Endothelial cell of hepatic sinusoid (primary cell): ENCODE measurements around the gene HSD11B2.

Source experiments
- in situ Hi-C: cut with HindIII; loops from 2 replicates; pipeline ENCODE4 v1.10.0; 2017; ENCODE audit warnings: low sequenced_read_pairs

Gene HSD11B2

DNA sequence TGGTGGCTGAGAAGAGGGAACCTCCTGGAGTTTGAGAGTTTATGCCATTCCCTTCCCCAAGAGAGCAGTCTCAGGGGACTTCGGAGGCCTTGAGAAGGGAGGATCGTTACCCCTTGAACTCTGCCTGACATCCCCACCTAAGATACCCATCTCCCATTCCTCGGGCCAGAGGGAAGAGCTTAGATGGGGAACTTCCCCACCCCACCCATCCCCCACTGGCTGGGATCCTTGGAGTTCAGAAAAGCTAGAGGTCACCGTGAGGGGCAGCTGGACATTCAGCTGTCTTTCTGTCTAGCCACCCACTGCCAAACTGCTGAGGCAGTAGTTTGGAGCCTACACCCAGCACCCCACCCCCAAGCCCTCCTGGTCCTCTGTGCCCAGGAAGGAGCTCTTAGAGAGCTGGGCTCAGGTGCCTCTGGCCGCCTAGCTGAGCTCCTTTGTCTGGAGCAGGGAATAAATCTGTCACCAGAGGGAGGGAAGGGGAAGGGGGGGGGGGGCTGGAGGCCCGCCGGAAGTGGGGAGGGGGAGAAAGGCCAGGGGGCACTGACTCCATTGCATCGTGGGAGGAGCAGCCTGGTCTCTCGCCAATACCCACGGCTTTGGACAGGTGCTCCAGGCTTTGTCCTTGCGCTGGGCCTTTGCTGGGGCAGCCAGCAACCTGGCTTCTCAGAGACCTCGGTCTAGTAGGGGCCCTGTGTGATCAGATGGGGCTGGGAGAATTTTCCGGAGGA is 1.0 kb downstream of the HSD11B2 start:
- in situ Hi-C loops = no loop called here

DNA sequence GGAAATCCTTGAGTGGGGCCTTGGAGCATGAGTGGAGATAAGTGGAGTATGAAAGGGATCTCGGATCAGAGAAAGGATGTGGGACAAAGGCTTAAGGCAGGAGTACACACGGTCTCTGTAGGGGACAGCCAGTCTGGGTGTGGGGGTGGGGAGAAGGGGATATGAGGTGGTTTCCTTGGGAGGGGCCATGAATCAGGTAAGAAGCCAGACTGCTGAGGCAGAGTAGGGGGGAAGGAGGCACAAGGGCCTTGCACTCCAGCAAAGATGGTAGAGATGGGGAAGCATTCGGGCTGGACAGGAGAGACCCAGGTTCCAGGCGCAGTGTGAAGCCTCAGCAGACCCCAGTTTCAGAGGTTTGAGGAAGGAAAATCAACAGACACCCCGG is 1.6 kb downstream of the HSD11B2 start:
- in situ Hi-C loops = no loop called here

DNA sequence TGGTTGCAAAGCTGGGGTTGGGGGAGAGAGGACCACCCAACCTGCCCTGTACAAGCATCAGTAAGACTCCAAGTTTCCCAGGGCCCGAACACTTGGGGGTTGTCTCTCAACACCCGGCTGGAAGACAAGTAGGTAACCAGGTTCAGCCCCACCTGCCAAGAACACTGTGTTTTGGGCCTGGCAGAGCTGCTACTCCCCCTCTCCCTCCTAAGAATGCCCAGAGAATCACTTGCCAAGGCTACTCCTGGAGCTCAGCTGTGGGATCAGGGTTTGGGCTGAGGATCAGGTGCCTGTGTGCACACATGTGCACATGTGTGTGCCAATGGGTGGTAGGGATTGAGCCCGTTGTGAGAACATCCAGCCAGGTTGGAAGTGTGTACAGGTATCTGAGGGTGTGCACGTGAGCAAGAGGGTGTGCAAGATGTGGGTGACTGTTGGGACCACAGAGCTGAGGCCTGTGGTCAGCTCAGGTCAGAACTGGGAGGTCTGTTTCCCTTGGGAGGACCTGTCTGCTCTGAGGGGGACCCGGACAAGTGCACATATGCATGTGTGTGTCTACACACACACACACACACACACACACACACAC is 2.3 kb downstream of the HSD11B2 start:
- in situ Hi-C loops = no loop called here

DNA sequence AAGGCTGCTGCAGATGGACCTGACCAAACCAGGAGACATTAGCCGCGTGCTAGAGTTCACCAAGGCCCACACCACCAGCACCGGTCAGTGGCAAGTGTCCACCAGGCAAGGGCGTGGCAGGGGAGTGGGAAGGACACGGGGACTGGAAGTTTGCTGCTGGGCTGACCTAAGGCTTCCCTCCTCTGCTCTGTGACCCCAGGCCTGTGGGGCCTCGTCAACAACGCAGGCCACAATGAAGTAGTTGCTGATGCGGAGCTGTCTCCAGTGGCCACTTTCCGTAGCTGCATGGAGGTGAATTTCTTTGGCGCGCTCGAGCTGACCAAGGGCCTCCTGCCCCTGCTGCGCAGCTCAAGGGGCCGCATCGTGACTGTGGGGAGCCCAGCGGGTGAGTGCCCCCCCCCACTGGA is 4.8 kb downstream of the HSD11B2 start:
- in situ Hi-C loops = no loop called here

DNA sequence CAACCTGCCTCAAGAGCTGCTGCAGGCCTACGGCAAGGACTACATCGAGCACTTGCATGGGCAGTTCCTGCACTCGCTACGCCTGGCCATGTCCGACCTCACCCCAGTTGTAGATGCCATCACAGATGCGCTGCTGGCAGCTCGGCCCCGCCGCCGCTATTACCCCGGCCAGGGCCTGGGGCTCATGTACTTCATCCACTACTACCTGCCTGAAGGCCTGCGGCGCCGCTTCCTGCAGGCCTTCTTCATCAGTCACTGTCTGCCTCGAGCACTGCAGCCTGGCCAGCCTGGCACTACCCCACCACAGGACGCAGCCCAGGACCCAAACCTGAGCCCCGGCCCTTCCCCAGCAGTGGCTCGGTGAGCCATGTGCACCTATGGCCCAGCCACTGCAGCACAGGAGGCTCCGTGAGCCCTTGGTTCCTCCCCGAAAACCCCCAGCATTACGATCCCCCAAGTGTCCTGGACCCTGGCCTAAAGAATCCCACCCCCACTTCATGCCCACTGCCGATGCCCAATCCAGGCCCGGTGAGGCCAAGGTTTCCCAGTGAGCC is 5.8 kb downstream of the HSD11B2 start:
- in situ Hi-C loops = no loop called here

DNA sequence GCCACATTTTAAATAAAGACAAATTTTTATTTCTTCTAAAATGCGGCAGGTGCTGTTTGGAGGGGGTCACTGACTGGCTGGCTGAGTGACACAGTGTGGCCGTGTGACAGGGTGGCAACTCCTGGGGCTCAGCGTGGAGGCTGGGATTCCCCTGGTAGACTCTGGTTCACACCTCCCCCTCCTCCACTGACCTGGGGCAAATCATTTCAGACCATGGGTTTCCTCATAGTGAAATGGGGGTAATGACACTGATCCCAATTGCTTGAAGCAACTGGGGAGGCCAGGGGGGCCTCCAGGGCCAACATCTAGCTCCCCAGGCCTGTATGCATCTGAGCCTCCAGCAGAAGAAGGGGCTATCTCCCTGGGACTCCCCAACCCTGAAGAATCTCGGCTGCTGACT is 6.6 kb downstream of the HSD11B2 start:
- in situ Hi-C loops = no loop called here

DNA sequence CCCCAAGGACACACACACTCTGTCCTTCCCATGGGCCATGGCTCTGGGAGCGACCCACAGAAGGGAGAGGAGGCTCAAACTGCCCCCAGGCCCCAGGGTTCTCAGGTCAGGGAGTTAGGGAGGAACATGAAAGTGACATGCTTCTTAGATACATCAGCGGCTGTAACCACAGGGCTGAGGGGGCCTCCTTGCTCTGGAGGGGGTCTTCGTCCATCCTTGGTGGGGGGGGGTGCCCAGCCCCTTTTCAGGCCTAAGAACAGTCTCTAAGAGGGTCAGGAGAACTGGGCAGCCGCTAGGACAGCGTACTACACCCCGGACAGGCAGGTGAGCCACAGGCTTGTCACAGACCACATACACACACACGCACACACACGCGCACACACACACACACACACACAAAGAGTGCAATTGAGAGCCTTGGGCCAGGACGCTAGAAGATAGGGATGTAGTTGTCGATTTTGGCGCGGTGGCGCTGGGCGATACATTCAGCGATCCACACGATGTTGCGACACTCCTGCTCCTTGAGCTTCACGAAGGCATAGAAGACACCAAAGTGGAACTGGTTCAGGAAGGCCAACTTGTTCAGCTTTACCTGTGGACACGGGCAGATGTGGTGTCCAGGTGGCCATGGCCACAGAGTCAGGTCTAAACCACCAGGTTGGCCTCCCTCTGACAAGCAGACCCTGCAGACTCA is 7.3 kb downstream of the HSD11B2 start:
- in situ Hi-C loops = no loop called here

DNA sequence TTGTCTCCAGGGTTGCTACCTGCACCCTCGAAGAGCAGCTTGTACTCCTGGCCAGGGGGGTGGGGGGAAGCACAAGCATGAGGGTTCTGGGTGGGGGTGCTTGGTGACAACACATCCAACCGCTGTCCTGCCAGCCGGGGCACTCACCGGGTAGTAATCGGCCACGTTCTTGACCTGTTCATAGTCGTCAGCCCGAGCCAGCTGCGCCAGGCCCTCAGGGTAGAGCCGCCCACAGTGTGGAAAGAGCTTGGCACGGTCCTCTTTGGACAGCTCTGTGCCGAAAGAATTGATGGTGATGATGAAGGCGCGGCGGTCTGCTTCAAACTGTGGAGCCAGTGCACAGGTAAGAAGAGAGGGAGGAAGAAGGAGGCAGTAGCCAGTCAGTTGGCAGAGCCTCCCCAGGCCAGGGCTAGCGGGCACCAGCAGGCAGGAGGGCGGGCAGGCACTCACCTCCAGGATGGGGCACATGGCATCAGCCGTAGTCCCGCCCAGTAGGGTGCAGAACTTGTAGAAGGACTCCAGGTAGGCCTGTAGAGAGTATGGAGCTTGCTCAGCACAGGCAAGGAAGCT is 8.0 kb downstream of the HSD11B2 start:
- in situ Hi-C loops = no loop called here

DNA sequence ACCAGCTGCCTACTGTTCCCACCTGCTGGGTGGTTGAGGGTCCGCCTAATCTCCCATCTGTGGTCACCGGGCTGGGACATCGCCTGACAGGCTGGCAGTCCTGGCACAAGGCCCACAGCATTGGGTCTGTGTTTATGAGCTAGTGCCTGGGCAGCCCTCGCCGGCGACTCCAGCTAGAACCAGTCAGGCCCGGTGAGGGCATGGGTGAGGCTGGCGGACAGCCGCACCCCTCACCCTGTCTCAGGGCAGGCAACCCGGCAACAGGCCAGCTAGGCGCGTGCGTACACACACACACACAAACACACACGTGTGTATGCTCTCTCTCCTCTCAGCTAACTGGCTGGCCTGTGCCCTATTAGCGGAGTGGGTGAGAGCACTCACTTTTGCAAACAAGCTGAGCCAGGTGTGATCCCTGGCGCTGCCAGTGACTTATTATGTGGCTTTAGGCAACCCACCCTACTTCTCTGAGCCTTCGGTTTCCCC is 10.4 kb downstream of the HSD11B2 start:
- in situ Hi-C loops = no loop called here

DNA sequence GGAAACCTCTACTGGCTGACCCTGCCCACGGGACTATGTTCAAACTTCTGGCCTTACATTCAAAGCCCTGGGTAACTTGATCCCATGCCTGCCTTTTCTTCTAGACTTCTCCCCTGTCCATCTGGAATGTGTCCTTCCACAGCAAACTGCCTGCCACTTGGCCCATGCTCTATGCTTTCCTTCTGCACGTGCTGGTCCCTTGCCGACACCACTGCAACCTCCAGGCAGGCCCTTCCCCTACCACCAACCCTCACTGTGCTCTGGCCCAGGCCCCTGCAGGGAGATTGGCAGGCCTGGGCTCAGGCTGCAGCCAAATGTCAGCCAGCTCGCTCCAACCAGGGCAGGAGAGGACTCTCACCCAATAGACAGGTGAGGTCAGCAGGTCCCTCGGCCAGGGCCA is 11.0 kb downstream of the HSD11B2 start:
- in situ Hi-C loops = no loop called here

DNA sequence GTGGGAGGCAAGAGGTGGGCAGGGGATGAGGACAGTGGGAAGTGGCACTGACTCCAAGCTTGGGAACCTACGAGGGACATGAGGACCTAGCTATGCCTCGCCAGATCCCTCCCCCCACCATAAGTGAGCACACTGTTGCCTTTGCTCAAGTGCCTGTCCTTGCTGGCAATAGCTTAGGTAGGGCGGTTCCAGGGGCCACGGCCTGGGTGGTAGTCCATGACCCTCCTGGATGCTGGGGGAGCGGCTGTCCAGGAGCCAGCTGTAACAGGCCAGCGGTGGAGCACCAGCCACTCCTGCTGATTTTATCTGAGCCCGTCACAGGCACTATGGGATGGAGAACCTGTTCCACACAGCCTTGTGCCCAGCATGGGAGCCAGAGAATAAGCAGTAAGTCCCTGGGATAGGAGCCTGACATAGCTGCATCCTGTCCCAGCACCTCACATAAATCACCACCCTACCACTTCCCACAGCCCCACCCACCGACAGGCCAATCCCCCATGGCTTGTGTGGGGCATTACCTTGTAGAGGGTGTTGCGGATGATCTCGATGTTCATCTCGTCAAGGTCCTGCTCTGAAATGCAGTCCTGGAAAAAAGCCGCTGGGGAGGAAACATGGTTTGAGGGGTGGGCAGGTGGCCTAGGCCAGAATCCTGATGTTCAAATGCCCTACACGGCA is 11.8 kb downstream of the HSD11B2 start:
- in situ Hi-C loops = no loop called here

DNA sequence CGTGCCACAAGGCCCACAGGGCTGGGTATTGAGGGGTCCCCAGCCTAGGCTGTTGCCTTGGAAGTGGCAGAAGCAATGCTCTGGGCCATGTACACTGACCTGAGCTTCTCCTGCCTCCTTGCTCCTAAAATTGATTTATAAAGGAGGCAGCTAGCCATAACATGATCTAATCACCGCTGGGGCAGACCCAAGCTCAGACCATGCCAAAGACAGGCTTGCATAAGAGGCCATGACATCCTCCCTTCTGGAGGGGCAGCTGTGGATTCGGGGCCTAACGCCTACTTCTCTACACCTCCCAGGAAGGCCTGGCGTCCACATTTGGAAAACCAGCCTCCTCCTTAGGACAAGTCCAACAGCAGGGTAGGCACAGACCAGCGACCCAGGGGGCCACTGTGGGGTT is 12.3 kb downstream of the HSD11B2 start:
- in situ Hi-C loops = no loop called here

DNA sequence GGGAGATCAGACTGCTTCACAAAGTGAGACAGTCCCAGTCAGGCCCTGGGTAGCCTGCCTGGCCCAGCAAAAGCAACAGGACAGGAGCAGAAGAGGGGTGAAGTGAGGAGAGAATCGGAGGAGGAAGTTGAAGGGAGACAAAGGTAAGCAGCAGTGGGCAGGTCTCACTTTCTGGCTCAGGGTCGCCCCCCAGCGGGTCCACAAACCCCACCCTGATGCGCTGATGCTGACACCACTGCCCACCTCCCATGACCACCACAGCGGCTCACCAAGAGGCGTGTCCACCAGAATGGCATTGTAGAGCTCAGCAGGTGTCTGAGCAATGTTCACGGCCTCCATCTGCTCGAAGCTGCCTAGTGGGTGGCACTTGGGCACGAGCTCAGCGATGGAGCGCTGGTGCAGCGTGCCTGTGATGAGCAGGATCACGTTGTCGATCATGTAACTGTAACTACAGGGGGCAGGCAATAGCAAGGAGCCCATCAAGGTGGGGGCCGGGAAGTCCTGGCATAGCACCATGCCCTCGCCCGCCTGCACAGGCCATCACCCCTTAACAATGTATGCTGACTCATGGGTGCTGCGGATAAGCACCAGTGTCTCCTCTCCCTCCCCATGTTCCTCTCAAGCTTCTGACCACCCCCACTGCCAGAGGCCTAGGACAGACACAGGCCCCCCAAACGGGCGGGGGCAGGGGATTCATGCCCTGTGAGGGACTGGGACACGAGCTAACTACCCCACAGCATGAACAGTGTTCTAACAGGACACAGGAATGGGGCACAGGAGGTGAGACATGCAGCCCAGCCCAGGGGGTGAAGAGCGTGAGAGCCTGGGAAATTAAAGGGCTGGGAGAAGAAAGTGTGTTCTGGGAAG is 13.6 kb downstream of the HSD11B2 start:
- in situ Hi-C loops = loop anchor here (5.0 kb wide), 2 partner anchors 37 to 92 kb away; no protein-coding TSS in a partner anchor

DNA sequence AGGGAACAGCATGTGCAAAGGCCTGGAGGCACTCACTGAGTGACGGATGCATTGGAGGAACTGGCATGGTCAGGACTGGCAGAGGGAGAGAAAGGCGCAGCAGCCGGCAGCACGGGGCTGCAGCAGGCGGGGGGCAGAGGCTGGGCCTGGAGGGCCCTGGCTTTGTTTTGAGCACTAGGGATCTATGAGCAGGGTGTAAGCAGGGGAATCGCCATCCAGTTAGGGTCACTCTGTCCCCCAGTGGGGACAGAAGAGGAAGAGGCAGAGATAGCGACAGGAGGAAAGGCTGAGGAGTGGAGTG is 14.2 kb downstream of the HSD11B2 start:
- in situ Hi-C loops = loop anchor here (5.0 kb wide), 2 partner anchors 38 to 93 kb away; no protein-coding TSS in a partner anchor

DNA sequence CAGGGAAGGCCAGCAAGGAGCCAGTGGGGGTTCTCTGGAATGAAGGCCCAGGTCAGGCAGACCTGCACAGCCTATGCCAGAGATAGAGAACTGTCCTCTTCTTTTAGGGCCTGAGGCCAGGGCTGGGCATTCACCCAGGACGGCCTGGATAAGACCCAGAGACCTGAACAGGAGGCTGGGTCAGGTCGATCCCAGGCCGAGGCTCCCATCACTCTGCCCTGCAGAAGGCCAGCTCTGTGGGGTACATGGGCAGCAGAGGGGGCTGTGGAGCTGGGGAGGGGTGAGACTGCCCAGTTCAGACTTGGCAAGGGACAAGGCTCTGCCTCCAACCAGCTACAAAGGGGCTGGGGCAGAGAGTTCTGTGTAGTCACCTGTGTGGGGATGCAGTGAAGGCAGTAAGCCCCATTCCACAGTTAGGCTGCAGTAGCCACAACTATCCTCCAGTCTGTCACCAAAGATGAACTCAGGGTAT is 14.6 kb downstream of the HSD11B2 start:
- in situ Hi-C loops = loop anchor here (5.0 kb wide), 2 partner anchors 38 to 93 kb away; no protein-coding TSS in a partner anchor

DNA sequence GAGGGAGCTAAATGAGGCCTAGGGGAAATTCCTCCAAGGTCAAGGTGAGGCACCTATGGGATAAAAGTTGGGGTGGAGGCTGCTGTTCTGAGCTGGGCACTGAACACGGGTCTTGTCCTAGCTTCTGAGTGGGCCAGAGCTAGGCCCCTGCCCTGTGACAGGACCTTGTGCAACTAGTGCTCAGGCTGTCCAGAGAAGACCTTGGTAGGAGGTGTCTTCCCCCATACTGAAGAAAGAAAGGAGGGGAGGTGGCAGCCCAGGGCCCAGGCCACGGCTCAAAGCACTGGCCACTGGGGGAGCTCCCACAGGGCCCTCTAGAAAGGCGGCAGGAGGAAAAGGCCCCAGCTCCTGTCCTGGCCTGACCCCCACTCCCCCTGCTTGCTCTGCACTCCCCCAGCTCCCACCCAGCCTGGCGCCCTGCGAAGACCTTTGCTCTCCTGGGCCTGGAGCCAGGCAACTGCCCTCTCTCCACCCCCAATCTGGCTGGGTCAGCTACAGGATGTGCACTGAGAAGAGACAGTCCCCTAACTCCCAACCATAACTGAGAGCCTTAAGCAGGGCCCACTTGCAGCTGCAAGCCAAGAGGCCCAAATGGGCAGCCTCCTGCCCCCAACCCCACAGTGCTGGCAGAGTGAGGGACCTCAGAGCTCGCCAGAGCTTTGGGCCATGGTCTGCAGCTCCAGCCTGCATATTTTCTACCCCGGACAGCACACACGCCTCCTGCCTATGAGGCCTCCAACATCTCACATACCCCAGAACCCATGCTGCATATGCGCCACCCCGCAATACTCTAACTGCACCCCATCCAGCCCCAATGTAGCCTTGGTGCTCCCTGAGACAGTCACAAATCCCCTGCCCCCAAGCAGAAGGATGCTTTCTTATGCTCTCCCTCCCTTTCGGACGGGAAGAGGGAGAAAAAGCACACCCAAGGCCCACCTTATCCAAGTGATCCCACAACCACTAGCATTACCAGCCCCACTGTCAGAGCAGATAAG is 15.3 kb downstream of the HSD11B2 start:
- in situ Hi-C loops = loop anchor here (5.0 kb wide), 2 partner anchors 39 to 94 kb away; no protein-coding TSS in a partner anchor

DNA sequence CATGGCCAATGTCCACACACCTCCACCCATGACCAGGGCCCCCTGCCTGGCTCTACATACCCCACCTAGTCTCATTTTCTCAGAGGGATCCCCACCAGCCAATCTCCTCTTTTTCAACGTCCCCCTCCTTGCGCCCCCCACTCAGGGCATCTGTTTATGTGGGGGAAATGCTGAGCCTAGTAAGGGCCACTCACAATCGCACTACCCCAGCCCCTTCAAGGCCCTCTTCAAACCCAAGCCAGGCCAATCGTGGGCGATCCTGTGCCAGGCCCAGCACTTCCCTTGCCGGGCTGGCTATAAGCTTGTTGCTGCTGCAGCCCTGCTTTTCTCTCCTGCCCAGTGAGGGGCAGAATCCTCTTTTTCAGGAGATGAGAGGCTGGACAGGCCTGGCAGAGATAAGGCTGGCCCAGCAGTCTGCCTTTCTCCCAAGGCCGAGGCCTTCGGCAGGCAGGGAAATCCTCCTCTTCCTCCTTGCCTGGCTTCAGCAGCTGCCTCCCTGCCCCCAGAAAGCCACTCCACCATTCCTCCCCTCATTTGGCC is 16.1 kb downstream of the HSD11B2 start:
- in situ Hi-C loops = loop anchor here (5.0 kb wide), 2 partner anchors 40 to 95 kb away; no protein-coding TSS in a partner anchor

DNA sequence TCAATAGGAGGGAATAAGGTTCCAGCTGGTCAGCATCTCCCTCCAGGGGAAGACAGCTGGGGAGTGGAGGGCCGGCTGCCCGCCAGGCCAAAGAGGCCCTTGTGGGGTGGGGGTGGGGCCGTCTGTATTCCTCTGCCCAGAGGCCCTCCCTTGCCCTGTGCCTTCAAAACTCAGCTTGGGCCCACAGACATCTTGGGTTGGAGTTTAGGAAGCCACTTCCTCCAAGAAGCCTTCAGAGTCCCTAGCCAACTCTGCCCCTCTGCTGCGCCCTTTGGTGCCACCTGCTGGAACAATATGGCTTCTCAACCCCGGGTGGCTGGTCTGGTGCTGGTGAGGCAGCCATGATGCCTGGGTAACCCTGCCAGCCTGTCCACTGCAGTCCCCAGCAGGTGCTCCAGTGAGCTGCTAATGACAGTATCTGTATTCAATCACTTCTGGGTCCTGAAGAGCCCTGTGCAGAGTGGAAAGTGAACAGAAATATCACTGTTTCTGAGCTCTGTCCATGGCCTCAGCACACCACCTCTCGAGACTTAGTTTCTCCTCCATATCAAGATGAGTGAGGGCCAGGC is 16.7 kb downstream of the HSD11B2 start:
- in situ Hi-C loops = loop anchor here (5.0 kb wide), 2 partner anchors 40 to 95 kb away; no protein-coding TSS in a partner anchor
